Aorta (tissue), 5 donors: ENCODE results near the gene TPM1. TPM values are rescaled to one million over a fixed set of nuclear protein-coding genes. Genes with fewer than 3 reads are reported as not detected.

Experiments used
- ATAC-seq: fragments of 200-7000 bp; cut with Tn5 transposase; one replicate; pipeline ENCODE4 v1.9.1; 2022; ENCODE audit warnings: moderate library complexity; ENCODE audit not compliant: low FRiP score
- DNase-seq, 2 donors: peaks; one replicate each; pipeline ENCODE4 v3.0.0-alpha.2; 2020
- H3K27ac ChIP-seq, 2 donors: one replicate each; pipeline ENCODE4 v1.5.1; 2013; ENCODE audit warnings: low read length in 2 of 2, mild to moderate bottlenecking in 2 of 2, moderate library complexity in 2 of 2, control low read depth in 1 of 2, inconsistent platforms in 1 of 2, low read depth in 1 of 2
- H3K27me3 ChIP-seq, 2 donors: one replicate each; pipeline ENCODE4 v1.6.1; 2013; ENCODE audit warnings: control low read depth in 1 of 2, low read length in 1 of 2, mild to moderate bottlenecking in 1 of 2, moderate library complexity in 1 of 2; ENCODE audit not compliant: insufficient read depth in 2 of 2, control insufficient read depth in 1 of 2
- H3K36me3 ChIP-seq, 2 donors: one replicate each; pipeline ENCODE4 v1.6.1; 2013; ENCODE audit warnings: control low read depth in 1 of 2, low read length in 1 of 2, mild to moderate bottlenecking in 1 of 2; ENCODE audit not compliant: insufficient read depth in 2 of 2, control insufficient read depth in 1 of 2
- H3K4me1 ChIP-seq, 2 donors: one replicate each; pipeline ENCODE4 v1.6.1; 2013; ENCODE audit warnings: low read length in 2 of 2, control low read depth in 1 of 2, mild to moderate bottlenecking in 1 of 2, moderate library complexity in 1 of 2; ENCODE audit not compliant: insufficient read depth in 2 of 2, control insufficient read depth in 1 of 2
- H3K4me3 ChIP-seq, 2 donors: one replicate each; pipeline ENCODE4 v1.5.1; 2013; ENCODE audit warnings: low read length in 2 of 2, control low read depth in 1 of 2, mild to moderate bottlenecking in 1 of 2
- H3K9me3 ChIP-seq: one replicate; pipeline ENCODE4 v1.6.1; 2013; ENCODE audit warnings: mild to moderate bottlenecking, low read length; ENCODE audit not compliant: control insufficient read depth
- WGBS, 2 donors: extraction: QIAGEN DNeasy Blood & Tissue Kit; methylation state at CpG; one replicate each; pipeline ENCODE4 v1.1.7; 2013; 5-methylcytosine and 5-hydroxymethylcytosine counted together
- intact Hi-C, 2 donors: fragments of 100-400 bp; cut with DNase I; formaldehyde crosslinking; loops; one replicate each; pipeline versions ENCODE4 v1.14.2 to v1.15.0; 2022
- polyA plus RNA-seq, 2 donors: library from polyadenylated mRNA; stranded (reverse); fragments of 200-250 nt; gene quantifications; one replicate each; pipeline ENCODE4 v1.2.3, GENCODE V29; 2013
- total RNA-seq, 2 donors: library from RNA; stranded (reverse); fragmentation: NEBNext Ultra II Directional; extraction: Animal tissue kit (Norgen Biotek cat#: 25700); gene quantifications; one replicate each; pipeline ENCODE4 v1.2.1, GENCODE V29; 2021
- donor health status: healthy with polysubstance abuse.
- donor health status: Bipolar disorder and iron deficiency.
- donor health status: DM: no; HTN: no; CAD: no.
- donor health status: DM: no; HTN: no; CAD: no.
- donor health status: DM: yes; HTN: yes; CAD: no.

The TPM1 gene
- total and polyA plus RNA-seq, 4 donors, result 861 to 1,497 (median 1,170) TPM

- intact Hi-C loops, result no loop called here
- no peak overlapping the region for H3K4me3 ChIP-seq
- H3K9me3 ChIP-seq, result no peaks in the 10 kb centered on the region
- H3K4me1 ChIP-seq, result no peaks in the 10 kb centered on the region
- H3K27me3 ChIP-seq, result no peaks in the 10 kb centered on the region
- ATAC-seq (no peak), DNase-seq (no peak)
- H3K36me3 ChIP-seq, result no peaks in the 10 kb centered on the region
- 75 to 83% methylated on average over 5 of the region's 5 CpGs for WGBS, 2 donors
- no peak overlapping the region for H3K27ac ChIP-seq
These were observed 44.4 kb downstream of the TPM1 start for GRCh38 chr15:63086947-63087346.

- no peak overlapping the region for H3K4me3 ChIP-seq
- H3K4me1 ChIP-seq, result no peaks in the 10 kb centered on the region
- no peaks in the 10 kb centered on the region for H3K27me3 ChIP-seq
- DNase-seq (no peak), ATAC-seq (no peak)
- intact Hi-C loops, result no loop called here
- no peaks in the 10 kb centered on the region for H3K9me3 ChIP-seq
- H3K27ac ChIP-seq, result no peak overlapping the region
- 80 to 82% methylated on average over 6 of the region's 6 CpGs for WGBS, 2 donors
- no peaks in the 10 kb centered on the region for H3K36me3 ChIP-seq
These were observed 46.1 kb downstream of the TPM1 start for GRCh38 chr15:63088533-63089245.

- intact Hi-C loops, result loop anchor here in 1 of 2 donors (5.0 kb wide), 2 partner anchors 42 to 242 kb away; no protein-coding TSS in a partner anchor
- no peaks in the 10 kb centered on the region for H3K36me3 ChIP-seq
- no peaks in the 10 kb centered on the region for H3K4me1 ChIP-seq
- DNase-seq, result no peak
- no peak overlapping the region for H3K27ac ChIP-seq
- H3K4me3 ChIP-seq, result no peak overlapping the region
- 35 to 39% methylated on average over 6 of the region's 6 CpGs for WGBS, 2 donors
- no peaks in the 10 kb centered on the region for H3K9me3 ChIP-seq
- ATAC-seq, result no peak
- no peaks in the 10 kb centered on the region for H3K27me3 ChIP-seq
These were observed 46.9 kb downstream of the TPM1 start for GRCh38 chr15:63089260-63090043.

GRCh38 chr15:63090472-63090871 is 47.9 kb downstream of the TPM1 start:
- ATAC-seq, result no peak
- no peak for DNase-seq
- no peaks in the 10 kb centered on the region for H3K4me1 ChIP-seq
- H3K4me3 ChIP-seq, result no peak overlapping the region
- intact Hi-C loops, result loop anchor here in 1 of 2 donors (5.0 kb wide), 2 partner anchors 43 to 243 kb away; no protein-coding TSS in a partner anchor
- no peaks in the 10 kb centered on the region for H3K36me3 ChIP-seq
- H3K27ac ChIP-seq, result no peak overlapping the region
- H3K9me3 ChIP-seq, result no peaks in the 10 kb centered on the region
- no peaks in the 10 kb centered on the region for H3K27me3 ChIP-seq
- 94 to 97% methylated on average over 9 of the region's 9 CpGs for WGBS, 2 donors

DNA sequence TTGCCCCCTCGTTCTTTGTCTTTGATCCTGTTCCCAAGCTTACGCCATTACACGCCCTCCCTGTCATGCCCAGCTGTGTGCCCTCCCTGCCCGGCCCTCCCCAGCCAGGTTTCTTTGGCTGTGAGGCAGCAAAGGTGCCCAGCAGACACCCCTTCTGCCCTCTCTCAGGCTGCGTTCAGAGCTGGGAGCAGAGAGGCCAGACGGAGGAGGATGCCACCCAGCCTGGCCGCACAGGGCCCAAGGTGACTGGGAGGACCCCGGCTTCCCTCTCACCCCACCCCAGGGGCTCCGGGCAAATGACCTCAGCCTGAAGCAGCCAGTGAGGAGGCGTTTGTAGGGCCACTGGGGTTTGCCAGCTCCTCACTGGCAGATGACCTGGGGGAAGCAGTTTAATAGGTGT is 48.3 kb downstream of the TPM1 start:
- no peak overlapping the region for H3K4me3 ChIP-seq
- H3K27me3 ChIP-seq, result no peaks in the 10 kb centered on the region
- no peaks in the 10 kb centered on the region for H3K36me3 ChIP-seq
- H3K9me3 ChIP-seq, result no peaks in the 10 kb centered on the region
- no peaks in the 10 kb centered on the region for H3K4me1 ChIP-seq
- intact Hi-C loops, result loop anchor here in 1 of 2 donors (5.0 kb wide), 2 partner anchors 44 to 244 kb away; no protein-coding TSS in a partner anchor
- ATAC-seq, result no peak
- 92% methylated on average over 10 of the region's 10 CpGs for WGBS, 2 donors
- no peak overlapping the region for H3K27ac ChIP-seq
- DNase-seq, result no peak

- Histone ChIP-seq H3K36me3 (no peaks in the 10 kb centered on the region), H3K27me3 (no peaks in the 10 kb centered on the region), H3K9me3 (no peaks in the 10 kb centered on the region), H3K4me3 (no peak overlapping the region), H3K4me1 (no peaks in the 10 kb centered on the region), H3K27ac (no peak overlapping the region)
- WGBS, 2 donors, result 71% methylated on average over 4 of the region's 4 CpGs
- DNase-seq, result no peak
- intact Hi-C loops, result loop anchor here (2.0 to 5.0 kb wide), 5 partner anchors 43 to 309 kb away; no protein-coding TSS in a partner anchor
- no peak for ATAC-seq
These were observed 49.3 kb downstream of the TPM1 start for GRCh38 chr15:63091679-63092446.

DNA sequence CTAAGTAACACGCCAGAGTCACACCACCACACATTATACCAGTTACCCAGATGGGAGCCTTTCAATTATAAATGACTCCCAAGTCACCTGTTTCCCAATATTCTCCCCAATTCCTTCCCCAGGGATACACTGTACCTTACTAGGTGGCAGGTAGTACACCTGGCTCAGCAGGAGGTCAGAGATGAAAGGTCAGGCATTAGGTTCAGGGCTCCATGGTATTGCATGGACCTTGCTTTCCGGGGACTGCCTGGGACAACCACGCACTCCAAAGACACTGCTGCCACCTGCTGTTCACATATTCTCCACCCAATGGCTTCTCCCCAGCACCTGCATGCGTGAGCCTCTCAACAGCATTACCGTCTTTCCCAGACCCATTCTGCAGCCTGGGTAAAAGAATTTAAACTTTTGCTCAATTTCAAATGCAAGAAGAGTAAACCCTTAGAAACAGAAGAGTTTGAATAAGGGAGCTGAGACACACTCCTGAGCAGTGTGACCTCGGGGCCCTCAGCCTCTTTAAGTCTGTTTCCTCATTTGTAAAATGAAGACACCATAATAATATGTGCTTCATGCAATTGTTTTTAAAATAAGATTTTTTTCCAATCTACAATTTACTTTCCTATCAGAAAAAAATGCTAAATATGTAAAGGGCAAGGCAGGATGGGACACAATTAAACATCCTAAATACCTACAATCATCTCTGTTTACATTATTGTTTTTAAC is 51.1 kb downstream of the TPM1 start:
- intact Hi-C loops, result loop anchor here (1.0 to 5.0 kb wide), 6 partner anchors 45 to 311 kb away; no protein-coding TSS in a partner anchor
- DNase-seq (peak; percentile 86 to 89), ATAC-seq (peak; percentile 96)
- H3K4me3 ChIP-seq, result no peak overlapping the region
- no peaks in the 10 kb centered on the region for H3K9me3 ChIP-seq
- no peaks in the 10 kb centered on the region for H3K27me3 ChIP-seq
- no peaks in the 10 kb centered on the region for H3K4me1 ChIP-seq
- 25 to 29% methylated on average over 6 of the region's 6 CpGs for WGBS, 2 donors
- H3K27ac ChIP-seq, result no peak overlapping the region
- H3K36me3 ChIP-seq, result no peaks in the 10 kb centered on the region

- intact Hi-C loops, result loop anchor here in 1 of 2 donors (5.0 kb wide), 2 partner anchors 47 to 247 kb away; no protein-coding TSS in a partner anchor
- no peak for DNase-seq
- ATAC-seq, result no peak
- no peaks in the 10 kb centered on the region for H3K9me3 ChIP-seq
- H3K27ac ChIP-seq, result no peak overlapping the region
- no peak overlapping the region for H3K4me3 ChIP-seq
- H3K27me3 ChIP-seq, result no peaks in the 10 kb centered on the region
- H3K36me3 ChIP-seq, result no peaks in the 10 kb centered on the region
- H3K4me1 ChIP-seq, result no peaks in the 10 kb centered on the region
- WGBS, 2 donors, result 13 to 16% methylated on average over 2 of the region's 2 CpGs
These were observed 52.0 kb downstream of the TPM1 start for GRCh38 chr15:63094495-63094931.
